Amniotic epithelial cell (primary cell): Measurements from ENCODE around the gene NOTCH1.

Source experiments
- DNase-seq: peaks from one replicate; pipeline ENCODE4 v3.0.0-alpha.2; 2010; ENCODE audit warnings: low read depth

Gene NOTCH1

DNA sequence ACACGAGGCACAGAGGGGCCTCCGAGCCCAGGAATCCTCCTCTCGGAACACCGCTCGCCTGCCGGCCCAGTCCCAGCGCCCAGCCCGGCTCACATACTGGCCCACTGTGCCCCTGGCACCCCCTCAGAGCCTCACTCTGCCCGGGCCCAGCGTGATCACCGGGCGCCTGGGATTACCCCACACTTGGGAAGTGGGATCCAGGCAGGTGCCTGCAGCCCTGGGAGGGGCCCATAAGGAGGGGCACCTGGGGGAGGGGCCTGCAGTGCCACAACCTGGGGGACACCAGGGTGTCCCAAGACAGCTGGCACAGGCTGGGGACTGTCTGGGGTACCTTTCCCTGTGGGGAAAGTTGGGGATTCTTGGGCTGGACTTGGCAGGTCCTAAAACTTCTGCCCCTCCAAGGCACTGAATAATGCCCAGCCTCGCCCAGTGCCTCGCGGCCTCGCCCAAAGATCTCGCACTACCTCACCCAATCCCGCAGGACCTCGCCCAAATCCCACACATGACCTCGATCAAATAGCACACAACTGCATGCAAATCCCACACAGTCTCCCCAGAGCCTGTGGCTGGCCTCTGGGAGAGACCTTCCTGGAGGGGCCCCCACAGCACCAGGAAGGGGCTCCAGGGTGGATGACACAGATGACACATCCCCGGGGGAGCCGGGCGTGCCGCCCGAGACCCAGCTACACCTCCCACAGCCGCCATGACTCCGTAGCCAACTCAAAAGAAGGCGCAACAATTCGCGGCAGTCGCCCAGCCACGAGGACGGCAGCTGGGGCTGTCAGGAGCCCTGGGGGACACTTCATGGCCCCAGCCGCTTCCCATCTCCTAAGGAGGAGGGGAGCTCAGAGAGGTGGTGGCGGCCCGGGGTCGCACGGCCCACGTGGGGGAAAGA is 13.7 kb downstream of the NOTCH1 start:
- DNase-seq = no peak

DNA sequence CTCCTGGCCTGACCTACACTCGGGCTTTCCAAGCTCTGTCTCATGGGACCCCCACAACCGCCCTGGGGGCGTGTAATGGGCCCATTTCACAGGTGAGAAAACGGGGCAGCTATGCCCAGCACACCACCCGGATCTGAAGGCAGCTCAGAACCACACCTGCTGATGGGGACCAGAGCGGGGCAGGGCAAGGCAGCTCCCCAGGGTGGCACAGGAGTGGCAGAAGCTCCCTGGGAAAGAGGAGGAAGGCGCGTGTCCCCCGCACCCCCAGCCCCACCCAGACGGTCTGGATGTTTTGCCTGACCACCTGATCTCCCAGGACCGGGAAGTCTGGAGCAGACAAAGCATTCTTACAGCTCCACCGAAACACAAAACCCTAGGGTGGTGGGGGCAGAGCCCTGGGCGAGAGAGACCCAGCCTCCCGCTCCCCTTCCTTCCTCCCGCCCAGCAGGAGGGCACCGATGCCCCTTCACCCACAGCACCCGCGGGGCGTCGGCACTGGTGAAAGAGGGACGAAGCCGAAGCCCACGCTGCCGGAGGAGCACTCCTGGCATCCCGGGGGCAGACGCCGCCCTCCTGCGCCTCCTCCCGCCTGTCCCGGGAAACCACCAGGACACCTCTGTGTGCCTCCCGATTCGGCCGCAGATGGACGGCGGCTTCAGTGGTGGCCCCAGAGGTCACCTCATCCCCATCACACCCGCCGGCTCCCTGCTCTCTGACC is 14.5 kb downstream of the NOTCH1 start:
- DNase-seq = no peak

DNA sequence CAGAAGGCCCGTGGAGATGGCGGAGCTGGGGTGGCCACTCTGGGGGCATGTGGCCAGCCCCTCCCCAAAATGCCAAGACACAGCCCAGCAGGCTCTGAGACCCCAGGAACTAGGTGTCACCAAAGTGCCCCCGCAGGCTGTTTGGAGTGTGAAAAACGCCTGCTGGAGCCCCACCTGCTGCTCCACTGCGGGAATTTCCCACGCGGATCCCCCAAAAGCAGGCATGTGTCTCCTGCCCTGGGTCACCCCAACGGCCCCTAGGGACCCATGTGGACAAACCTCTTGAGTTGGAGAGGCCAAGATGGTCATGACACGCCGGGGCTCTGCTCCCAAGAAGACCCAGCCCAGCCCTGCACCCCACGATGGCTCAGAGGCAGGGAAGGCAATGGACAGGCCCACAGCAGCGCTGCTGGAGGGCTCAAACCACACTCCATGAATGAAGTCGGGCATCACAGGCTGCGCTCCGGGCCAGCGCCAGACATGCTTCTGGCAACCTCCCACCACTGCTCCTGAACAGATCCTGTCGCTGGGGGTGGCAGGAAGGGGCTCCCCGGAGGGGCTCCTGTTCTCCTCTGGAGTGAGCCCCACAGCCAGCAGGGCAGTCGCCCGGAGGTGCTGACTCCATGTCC is 15.3 kb downstream of the NOTCH1 start:
- DNase-seq = no peak

DNA sequence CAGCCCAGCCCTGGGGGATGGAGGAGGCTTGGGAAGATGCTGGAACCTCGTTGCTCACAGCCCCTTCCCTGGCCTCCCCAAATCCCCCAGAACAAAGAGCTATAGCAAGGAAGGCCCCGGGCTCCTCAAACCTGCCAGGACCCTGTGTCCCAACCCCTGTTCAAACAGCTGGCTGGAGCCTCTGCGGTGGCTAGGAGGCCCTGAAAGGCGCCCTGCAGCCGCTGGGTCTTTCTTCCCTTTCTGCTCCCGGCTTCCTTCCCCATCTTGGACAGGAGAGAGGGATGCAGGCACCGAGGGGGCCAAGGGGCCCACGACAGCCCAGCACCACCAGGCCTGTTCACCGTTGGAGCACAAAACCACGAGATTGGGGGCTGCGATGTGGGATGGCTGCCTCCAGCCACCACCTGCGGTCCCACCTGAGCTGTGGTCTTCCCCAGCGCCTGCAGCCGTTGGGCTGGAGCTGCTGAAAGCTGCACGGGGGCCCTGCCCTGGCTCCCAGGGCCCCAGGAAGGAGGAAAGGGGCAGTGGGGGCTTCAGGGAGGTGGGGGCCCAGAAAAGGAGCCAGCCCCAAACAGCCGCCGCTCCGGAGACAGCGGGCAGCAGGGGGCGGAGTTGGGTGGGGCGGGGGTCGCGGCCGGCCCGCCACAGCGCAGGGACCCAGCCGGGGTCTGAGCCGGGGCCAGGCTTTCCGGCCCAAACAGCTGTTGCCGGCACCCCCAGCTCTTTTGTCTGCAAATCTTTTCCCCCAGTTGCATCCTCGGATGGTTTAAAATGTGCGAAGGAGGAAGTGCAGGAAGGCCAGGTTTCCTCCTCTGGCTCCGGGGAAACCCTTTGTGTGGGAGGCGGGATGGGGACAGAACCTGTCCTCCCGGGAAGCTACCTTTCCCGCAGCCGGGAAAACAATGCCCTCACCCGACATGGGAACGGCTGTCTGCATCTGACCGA is 16.1 kb downstream of the NOTCH1 start:
- DNase-seq = no peak

DNA sequence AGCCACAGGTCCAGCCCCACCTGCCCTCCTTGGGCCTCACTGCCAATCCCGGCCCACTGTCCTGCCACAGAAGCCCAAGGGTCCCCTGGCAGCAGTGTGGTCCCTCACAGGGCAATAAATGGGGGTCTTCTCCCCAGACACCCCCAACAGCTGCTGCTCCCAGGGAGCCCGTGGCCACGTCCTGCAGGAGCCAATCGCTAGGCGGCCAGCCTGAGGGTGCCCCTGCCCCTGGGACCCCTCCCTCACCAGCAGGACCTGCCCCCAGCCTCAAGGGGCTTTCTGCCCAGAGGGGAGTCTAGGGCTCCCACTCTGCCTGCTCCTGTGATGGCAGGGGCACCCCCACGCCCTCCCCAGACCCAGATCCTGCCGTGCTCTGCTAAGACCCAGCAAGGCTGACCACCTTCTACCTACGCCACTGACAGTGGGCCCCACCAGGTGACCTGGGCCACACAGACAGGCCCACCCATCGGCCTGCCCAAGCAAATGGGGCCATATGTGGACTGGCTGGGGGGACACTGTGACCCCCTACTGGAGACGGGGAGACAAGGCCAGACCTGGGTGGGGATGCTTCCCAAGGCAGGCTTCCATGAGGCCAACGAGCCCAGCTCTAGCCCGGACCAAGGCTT is 17.0 kb downstream of the NOTCH1 start:
- no peak for DNase-seq

DNA sequence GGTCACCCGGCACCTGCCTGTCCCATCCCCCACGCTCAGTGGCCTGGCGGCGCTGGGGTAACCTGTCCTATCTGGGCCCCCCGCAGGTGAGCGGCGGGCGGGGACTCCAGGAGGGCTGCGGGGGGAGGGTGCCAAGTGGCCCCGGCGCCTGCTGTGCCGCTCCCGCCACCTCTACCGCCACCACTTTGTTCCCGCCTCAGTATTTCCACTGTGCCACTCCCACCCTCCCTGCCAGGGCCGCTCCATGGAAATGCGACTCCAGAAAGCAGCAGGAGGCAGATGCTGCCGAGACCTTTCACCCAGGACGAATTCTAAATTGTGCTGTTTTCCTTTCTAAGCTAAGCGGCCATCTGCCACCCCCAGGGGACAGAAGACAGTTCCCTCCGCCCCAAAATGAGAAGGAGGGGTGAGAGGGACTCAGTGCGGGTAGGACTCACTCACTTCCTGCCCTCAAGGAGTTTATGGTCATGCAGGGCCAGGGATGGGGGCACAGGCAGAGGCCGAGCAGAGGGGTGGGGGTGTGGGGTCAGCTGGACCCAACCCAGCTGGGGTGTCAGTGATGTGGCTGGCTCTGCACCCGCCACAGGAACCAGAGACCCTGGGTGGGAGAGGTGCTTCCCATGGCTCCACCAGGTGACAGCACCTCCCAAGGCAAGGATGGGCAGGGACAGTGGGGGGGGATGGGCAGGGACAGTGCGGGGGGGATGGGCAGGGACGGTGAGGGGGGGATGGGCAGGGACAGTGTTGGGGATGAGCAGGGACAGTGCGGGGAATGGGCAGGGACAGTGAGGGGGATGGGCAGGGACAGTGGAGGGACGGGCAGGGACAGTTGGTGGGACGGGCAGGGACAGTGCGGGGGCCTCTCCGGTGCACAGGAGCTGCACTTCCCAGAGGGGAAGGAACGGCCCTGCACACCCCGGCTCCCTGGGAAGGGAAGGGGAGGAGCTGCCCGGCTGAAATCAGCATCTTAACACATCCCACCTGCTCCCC is 17.8 kb downstream of the NOTCH1 start:
- no peak for DNase-seq

DNA sequence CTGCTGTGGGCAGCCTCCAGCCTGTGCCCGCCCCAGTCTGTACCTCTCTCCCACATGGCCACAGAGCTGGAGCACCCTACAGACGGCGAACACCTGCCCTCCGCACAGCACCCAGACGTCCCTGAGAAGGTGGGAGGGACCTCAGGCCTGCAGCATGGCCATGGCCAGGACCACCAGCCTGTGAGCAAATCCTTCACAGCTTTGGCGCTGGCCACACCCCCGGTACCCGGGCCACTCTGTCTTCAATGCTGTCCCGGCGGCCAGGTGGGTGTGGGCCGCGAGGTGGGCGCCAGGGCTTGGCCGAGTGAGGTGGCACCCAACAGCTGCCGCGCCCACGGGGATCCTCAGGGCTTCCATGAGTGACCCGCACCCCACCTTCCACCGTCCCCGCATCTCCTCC is 18.7 kb downstream of the NOTCH1 start:
- DNase-seq = no peak

DNA sequence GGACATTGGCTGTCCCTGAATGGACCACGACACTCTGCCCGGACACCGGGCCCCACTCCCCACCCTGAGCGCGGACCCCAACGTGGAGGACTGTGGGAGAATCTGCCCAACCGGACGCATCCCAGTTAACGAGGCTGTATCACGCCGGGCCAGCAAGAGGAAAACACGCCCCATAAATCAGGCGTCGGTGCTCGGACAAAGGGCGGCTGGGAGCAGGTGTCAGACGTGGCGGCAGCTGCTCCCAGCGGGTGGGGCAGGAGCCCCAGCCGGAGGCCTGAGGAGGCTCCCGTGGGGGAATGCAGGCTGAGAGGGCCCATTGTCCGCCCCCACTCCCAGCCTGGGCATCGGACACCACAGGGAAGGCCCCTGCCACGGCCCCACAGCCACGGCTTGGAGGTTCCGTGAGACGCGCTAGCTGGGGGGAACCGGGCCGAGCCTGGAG is 19.2 kb downstream of the NOTCH1 start:
- no peak for DNase-seq

DNA sequence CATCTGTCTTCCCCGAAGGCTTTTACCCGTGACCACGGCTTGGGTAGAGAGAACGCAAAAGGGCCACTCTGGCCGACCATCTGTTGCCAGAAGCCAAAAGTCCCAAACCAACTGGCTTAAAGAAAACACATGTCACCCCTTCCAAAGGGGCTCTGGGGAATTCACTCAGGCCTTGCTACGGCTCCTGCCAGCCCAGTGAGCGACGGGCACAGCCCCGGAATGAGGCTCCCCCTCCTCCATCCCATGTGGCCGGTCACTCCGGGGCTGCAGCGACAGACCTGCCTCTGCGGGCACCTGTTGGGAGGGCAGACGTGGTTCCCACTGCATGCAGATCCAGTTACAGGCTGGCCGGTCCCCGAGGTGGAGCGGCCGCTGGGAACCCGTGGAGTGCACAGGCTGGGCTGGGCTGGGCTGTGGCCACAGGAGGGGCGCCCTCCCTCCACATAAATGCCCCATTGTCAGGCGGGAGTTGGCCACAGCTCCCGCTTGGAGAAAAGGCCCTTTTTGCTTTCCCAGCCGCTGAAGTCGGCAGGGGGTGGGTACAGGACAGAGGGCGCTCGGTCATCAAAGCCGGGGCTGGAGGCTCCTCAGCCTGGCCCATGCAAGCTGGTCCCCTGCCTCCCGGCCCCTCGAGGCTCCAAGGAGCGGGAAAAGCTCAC is 19.9 kb downstream of the NOTCH1 start:
- DNase-seq = no peak

DNA sequence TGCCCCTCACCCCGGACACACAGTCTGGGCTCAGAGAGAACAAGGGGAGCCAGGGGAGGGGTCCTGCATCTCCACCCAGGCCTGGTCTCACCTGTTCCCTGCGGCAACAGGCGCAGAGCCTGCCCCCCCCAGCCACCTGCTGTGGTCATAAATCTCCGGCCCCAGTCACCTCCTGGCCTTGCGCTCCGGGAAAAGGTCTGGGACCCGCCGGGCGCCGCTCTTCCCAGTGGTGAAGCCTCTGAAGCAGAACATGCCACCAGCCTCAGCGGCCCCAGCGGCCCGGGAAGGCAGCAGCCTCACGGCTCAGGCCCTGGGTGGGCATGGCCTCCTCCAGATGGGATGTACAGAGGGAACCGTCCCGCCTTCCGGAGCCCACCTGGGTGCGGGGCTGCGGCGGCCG is 20.6 kb downstream of the NOTCH1 start:
- no peak for DNase-seq

DNA sequence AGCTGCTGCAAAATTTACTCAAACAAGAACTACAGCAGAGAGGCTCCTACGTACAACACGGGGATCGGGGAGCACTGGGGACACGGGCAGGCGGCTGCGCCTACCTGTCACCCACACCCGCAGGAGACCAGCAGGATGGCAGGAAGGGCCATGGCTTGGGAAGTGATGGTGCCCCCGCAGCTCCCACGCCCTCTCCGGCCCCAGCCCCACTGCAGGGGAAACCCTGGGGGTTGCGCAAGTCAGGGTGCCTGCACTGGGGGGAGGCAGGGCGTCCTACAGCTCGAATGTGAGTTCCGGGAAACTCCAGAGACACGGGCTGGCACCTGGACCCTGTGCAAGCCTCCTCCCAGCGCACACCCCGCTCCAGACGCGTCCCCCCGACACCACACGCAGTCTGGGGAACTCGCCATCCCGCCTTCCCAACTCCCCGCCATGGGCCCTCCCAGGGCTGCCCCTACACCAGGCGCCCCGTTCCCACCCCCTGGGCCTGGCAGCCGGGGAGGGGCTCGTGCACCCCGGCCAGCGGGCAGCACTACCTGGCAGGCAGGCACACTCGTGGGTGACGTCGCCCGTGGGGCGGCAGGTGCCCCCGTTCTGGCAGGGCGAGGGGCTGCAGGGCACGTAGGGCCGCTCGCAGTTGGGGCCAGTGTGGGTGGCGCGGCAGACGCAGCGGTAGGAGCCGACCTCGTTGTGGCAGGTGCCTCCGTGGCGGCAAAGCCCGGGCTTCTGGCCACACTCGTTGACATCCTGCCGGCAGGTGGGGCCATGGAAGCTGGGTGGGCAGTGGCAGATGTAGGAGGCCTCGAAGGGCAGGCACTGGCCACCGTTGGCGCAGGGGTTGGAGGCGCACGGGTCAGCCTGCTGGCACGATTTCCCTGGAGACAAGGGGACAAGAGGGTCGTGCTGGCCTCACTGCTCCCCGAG is 23.3 kb downstream of the NOTCH1 start:
- no peak for DNase-seq

DNA sequence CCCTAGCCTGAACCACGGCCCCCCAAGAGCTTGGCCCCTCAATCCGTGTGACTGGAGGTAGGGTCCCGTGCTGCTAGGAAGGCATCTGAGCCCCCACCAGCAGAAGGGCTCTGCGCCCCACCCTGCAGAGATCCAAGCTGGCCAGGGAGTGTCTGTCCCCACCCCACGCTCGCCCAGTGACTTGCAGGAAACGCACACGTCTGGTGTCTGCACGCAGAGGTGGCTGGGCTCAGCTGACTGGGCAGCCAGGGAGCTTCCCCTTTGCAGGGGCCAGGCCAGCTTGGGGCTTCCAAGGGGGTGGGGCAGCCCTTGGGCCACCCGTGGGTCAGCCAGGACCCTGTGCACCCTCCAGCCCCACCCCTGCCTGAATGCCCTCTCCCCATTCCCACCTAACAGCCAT is 24.3 kb downstream of the NOTCH1 start:
- DNase-seq = no peak

DNA sequence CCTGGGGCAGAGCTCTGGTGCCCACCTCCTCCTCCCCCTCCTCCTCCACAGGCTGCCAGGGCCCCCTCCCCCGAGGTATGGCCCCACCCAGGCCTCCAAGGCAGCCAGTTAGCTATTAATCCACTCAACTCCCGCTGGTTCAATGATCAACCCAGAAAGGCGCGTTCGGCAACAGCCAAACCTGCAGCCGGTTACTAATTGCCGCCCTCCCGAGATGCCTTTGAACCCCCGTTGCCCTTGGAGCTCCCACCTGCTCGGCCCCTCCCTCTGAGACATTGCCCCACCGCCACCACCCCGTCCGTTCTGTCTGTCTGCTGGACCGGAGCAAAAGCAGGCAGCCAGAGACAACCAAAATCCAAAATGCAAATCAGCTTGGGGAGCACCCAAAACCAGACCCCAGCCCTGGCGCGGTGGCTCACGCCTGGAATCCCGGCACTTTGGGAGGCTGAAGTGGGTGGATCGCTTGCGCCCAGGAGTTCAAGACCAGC is 25.8 kb downstream of the NOTCH1 start:
- no peak for DNase-seq

DNA sequence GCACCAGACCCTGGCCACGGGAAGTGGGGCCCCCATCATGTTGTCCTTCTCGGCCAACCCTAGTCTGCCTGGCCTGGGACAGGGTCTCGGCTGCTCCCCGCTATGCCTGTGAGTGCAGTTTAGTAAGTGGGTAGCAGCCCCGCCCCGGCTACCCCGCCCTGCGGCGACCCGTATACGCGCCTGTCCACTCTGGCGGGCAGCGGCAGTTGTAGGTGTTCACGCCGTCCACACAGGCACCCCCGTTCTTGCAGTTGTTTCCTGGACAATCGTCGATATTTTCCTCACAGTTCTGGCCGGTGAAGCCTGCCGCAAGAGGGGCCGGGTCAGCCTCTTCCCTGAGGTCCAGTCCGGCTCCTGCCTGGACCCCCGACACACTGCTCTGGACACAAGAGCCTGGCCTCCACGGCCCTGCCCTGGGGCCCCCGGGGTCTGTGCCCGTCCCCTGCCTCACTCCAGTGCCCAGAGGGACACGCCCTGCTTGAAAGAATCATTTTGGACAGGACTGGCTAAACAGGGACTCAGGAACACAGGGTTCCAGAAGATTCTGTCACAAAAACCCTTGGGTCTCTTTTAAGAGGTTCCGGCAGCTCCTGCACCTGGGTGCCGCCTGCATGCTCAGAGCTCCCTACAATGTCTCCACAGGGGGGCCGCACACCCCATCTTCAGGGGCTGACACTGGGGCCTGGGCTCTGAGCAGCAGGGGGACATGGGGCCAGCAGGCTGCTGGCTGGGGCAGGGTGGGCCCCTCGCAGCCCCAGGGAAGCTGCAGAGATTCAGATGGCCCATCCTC is 26.4 kb downstream of the NOTCH1 start:
- DNase-seq = no peak

DNA sequence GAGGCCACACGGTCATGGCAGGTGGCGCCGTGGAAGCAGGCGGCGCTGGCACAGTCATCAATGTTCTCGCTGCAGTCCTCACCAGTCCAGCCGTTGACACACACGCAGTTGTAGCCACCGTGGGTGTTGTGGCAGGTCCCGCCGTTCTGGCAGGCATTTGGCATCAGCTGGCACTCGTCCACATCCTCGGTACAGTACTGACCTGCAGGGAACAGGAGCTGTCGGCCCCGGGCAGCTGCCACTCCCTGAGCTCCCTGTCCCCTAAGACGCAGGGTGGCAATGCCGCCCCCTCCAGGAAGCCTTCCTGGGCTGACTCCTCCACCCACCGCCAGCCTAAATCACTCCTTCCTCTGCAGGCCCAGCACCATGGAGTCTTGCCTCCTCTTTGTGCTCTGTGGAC is 27.2 kb downstream of the NOTCH1 start:
- no peak for DNase-seq

DNA sequence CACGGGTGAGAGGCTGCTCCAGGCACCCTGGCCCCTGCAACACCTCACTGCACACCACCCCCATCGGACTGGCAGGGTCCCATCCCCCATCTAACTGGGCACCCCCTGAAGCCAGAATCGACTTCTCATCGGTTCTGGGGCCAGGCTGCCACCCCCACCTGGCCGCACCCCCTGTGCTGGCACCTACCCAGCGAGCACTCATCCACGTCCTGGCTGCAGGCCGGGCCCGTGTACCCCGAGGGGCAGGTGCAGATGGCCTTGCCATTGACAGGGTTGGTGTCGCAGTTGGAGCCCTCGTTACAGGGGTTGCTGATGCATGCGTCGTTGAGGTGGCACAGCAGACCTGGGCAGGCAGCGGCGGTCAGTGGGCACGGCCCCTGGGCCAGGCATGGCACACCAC is 27.9 kb downstream of the NOTCH1 start:
- no peak for DNase-seq

DNA sequence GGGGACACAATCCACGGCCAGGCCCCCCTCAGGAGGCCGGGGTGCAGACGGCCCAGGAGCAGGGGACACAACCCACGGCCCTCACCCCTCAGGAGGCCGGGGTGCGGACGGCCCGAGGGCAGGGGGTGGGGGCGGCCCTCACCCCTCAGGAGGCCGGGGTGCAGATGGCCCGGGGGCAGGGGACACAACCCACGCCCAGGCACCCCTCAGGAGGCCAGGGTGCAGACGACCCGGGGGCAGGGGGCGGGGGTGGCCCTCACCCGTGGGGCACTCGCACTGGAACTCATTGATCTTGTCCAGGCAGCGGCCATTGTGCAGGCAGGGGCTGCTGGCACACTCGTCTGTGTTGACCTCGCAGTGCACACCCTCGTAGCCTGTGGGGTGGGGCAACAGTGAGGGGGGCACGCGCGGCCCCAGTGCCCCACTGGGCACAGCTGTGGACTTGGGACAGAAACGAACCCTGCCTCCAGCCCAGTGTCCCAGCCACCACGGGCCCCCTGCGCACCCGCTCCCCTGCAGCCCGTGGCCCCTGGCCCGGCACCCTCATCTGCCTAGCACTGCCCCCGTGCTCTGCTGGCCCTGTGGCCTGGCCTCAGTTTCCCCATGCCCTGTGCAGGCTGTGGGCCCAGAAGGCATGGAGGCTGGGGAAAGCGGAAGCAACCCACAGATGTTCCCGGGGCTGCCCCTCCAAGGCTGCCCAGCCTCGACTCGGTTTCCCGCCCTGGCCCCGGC is 28.7 kb downstream of the NOTCH1 start:
- DNase-seq = no peak
